Endothelial cell of hepatic sinusoid (primary cell): ENCODE data around the gene SLC25A24.
"Not testable (repeated sequence)": the region's sequence is repeated elsewhere in the genome, so short reads cannot be mapped to it uniquely, and the experiment has no call there.

Source experiments
- in situ Hi-C: cut with HindIII; loops from 2 replicates; pipeline ENCODE4 v1.10.0; 2017; ENCODE audit warnings: low sequenced_read_pairs

The SLC25A24 gene

DNA sequence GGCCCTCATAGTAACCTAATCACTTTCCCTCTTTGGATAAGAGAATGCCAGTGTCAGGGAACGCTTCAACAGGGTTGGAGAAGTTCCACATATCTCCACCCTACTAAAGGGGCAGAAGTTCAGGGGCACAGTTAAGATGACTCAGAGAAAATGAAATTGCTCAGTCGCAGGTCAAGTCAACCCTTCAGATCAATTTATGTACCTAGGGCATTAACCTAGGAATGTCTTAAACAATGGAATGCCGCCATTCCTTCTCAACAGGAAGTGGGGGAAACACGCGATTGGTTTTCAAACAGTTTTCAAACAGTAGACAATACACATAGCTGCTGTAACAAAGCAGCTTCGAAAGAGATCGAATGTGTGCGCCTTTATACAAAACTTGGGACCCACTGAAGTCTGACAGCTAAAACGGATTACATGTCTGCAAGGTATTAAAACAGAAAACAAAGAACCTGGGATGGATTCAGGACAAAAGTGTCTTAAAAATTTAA is 897 bp downstream of the SLC25A24 start:
- in situ Hi-C loops = no loop called here

DNA sequence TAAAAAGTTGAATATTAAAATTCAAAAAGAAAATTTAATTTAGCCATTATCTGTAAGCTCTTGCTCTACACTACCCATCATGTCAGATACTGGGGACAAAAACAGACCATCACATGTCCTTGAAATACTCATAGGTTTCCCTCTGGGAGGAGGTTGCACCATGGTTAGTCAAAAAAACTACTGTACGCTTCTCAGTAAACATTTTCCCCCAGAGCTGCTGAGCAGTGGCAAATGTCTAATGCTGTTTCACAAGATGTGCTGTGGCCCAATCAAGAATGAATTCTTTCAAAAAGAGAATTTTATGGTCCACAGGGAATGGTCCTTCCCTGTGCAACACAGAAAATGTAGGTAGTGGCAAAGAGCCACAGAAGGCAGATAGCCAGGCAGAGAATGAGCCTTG is 6.1 kb downstream of the SLC25A24 start:
- in situ Hi-C loops = no loop called here

DNA sequence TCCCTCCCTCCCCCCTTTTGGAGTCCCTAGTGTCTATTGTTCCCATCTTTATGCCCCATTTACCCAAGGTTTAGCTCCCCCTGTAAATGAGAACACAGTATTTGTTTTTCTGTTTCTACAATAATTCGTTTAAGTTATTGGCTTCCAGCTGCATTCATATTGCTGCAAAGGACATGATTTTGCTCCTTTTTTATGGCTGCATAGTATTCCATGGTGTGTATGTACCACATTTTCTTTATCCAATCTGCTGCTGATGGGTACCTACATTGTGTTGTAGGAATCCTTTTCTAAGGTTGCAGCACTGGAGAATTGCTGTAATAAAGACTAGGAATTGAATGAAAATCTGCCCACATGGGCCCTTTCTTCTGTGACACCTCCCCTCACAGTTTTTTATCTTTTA is 6.8 kb downstream of the SLC25A24 start:
- in situ Hi-C loops = no loop called here

- in situ Hi-C loops = no loop called here
Observed at GRCh38 chr1:108192581-108192980, 7.6 kb downstream of the SLC25A24 start.

DNA sequence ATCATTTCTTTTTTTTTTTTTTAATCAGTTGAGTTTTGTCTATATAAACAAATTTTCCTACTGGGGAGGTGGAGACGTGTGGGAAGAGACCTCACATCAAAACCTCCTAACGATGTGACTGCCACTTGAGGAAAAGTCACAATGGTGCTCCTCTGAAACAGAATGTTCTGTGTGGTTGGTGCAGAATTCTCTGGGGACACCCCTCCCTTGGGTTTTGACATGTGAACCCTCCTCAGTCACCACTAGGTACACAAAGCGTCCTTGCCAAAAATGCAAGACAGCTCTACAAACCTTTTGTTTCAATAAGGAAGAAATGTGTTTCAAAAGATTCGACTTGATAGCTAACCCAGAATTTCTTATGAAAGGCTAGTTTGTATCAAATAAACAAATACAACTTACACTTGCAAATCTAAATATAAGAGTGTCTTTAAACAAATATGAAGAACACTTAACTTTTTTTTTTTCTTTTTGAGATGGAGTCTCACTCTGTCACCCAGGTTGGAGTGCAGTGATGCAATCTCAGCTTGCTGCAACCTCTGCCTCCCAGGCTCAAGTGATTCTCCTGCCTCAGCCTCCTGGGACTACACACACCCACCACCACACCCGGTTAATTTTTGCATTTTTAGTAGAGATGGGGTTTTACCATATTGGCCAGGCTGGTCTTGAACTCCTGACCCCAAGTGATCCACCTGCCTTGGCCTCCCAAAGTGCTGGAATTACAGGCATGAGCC is 9.3 kb downstream of the SLC25A24 start:
- in situ Hi-C loops = no loop called here

DNA sequence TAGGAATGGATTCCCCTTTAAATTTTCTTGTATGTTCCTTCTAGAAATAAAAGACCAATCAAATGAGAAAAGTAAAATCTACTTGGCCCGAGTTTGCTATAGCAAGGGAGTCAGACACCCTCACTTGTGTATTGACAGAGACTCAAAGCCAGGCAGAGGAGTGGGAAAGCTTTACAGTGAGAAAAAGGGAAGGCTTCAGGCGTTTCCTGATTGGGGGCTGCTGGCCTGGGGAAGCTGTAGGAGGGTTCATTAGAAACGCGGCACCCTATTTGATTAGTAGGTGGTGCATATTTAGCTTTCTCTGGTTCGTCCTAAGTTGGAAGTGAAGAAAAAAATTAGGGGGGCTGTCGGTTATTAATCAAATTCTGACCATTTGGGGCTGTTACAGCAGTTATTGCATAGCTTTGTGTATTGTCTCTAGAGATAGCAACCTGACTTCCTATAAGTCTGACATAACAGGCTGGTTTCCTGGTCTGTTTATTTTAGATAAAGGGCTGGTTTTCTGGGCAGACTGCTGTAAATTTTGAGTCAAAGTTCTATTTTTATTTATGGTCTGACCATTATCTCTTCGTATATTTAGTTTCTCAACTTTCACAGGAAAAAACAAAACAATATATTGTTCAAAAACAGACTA is 10.0 kb downstream of the SLC25A24 start:
- in situ Hi-C loops = no loop called here

DNA sequence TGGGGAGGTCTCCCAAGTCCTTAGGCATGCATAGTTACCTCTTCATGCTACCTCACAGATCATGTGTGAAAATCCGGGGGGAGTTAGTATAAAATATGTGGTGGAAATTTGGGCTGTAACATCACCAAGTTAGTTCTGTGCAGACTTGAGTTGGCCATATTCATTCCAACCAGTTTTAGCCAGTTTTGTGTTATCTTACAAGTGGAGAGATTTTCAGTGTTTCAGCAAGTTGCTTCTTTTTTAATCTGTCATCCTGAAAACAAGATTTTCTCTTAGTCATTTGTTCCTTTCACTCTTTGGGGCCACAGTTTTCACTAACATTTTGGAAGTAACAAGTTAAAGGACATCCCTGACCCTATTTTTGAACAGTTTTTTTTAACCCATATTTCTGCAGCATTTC is 11.3 kb downstream of the SLC25A24 start:
- in situ Hi-C loops = no loop called here

- in situ Hi-C loops = no loop called here
Observed at GRCh38 chr1:108182959-108183700, 17.0 kb downstream of the SLC25A24 start.

DNA sequence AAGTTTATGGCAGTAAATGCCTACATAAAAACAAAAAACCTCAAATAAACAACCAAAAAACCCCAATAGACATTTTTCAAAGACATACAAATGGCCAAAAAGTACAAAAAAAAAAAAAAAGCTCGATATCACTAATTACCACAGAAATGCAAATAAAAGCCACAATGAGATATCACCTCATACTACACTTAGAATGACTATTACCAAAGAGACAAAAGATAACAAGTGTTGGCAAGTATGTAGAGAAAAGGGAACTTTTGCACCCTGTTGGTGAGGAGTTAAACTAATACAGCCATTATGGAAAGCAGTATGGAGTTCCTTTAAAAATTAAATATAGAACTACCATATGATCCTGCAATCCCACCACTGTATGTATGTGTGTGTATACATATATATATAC is 21.1 kb downstream of the SLC25A24 start:
- in situ Hi-C loops = no loop called here

DNA sequence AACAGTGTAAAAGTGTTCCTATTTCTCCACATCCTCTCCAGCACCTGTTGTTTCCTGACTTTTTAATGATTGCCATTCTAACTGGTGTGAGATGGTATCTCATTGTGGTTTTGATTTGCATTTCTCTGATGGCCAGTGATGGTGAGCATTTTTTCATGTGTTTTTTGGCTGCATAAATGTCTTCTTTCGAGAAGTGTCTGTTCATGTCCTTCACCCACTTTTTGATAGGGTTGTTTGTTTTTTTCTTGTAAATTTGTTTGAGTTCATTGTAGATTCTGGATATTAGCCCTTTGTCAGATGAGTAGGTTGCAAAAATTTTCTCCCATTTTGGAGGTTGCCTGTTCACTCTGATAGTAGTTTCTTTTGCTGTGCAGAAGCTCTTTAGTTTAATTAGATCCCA is 37.7 kb downstream of the SLC25A24 start:
- in situ Hi-C loops = not testable (repeated sequence)

- in situ Hi-C loops = not testable (repeated sequence)
Observed at GRCh38 chr1:108159951-108160350, 40.2 kb downstream of the SLC25A24 start.

GRCh38 chr1:108158893-108159453 is 41.2 kb downstream of the SLC25A24 start:
- in situ Hi-C loops = no loop called here

GRCh38 chr1:108154314-108154713 is 45.8 kb downstream of the SLC25A24 start:
- in situ Hi-C loops = no loop called here

DNA sequence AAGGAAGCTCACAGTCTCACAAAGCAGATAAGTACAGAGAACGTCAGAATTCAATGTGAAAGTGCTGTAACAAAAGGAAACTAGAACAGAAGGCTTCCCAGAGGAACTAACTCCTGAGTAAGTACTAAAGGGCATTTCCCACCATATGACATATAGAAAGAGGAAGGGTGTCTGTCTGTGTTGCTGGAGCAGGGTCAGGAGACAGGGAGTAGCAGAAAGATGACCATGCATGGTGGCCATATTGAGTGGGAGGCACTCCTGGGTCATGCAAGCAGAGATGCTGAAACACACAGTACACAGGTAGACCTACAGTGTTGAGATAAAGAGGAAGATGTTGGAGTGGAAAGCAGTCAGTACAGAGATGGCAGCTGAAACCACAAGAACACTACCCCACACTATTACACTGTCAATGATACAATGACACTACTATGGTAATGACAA is 47.3 kb downstream of the SLC25A24 start:
- in situ Hi-C loops = no loop called here

- in situ Hi-C loops = no loop called here
Observed at GRCh38 chr1:108151548-108151947, 48.6 kb downstream of the SLC25A24 start.

DNA sequence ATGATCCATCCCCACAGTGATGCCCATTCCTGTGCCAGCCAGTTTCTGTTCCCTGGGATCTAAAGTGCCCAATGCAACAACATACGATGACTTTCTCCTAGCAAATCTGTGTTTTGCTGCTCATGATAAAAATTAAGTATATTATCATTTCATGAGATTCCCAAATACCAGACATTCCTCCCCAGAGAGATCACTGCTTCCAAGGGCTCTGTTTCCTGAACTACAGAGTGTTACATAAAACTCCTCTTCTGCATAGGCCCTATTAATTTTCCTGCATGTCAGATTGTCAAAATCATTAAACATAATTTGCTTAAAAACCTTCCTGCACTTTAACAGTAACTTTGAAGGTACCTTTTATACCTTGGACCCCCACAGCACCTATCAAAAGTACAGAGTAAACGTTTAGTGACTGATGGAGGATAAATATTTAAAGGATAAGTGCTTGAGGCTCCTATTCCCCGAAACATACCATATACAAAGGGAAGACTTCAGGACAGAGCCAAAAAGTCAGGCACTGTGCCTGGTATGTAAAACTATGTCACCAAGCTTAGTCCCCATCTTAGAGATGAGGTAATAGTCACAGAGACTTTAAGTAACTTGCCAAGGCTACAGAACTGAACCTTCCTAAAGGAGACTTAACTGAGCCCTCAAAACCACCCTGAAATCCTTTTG is 50.2 kb downstream of the SLC25A24 start:
- in situ Hi-C loops = no loop called here

DNA sequence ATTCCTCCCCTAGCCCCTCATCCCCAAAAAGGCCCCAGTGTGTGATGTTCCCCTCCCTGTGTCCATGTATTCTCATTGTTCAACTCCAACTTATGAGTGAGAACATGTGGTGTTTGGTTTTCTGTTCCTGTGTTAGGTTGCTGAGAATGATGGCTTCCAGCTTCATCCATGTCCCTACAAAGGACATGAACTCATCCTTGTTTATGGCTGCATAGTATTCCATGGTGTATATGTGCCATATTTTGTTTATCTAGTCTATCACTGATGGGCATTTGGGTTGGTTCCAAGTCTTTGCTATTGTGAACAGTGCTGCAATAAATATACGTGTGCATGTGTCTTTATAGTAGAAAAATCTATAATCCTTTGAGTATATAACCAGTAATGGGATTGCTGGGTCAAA is 55.6 kb downstream of the SLC25A24 start:
- in situ Hi-C loops = not testable (repeated sequence)

DNA sequence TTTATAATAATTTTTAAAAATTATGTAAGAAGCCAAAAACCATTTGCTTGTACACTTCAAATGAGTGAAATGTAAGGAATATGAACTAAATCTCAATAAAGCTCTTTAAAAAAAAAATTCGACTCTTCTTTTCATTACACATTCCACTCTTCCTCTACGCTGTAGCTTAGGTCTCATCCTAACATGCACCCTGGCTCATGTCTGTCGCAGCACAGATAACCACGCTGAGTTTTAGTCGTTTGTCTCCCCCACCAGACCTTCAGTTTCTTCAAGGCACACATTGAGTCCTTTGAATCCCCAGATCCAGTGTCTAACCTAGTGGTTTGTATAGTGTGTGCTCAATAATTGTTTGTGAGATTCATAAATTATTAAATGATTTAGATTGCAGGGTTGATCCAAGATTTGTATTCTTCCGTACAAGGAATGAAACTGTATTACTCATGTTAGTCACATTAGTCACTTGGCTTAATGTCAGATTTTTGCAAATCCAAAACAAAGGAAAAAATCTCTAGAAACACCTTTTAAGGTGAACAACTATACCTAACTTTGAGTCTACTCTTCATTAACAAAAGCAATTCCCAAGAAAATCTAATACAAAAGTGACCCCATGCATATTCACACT is 57.3 kb downstream of the SLC25A24 start:
- in situ Hi-C loops = no loop called here

DNA sequence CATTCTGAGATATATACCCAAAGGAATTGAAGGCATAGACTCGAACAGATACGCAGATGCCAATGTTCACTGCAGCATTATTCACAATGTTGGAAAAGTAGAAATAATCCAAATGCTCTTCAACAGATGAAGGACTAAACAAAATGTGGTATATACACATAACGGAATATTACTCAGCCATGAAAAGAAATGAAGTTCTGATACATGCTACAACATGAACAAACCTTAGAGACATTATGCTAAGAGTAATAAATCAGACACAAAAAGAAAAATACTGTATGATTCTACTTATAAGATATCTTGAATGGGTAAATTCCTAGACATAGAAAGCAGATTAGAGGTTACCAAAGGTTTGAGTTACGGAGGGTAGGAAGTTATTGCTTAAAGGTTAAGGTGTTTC is 57.9 kb downstream of the SLC25A24 start:
- in situ Hi-C loops = no loop called here

DNA sequence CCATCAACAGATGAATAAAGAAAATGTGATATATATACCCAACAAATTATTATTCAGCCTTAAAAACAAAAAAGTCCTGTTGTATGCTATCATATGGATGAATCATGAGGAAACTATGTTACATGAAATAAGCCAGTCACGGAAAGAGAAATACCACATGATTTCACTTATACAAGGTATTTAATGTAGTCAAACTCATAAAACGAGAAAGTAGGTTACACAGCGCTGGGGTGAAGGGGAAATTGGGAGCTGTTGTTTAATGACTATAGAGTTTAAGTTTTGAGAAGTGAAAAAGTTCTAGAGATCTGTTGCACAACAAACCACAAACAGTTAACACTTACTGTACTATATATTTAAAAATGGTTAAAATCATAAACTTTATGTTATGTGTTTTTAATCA is 58.5 kb downstream of the SLC25A24 start:
- in situ Hi-C loops = no loop called here
